ENCODE results near the gene KCNT1.

The KCNT1 gene

GRCh38 chr9:135769489-135770202 is 67.7 kb downstream of the KCNT1 start:
- no peak for DNase-seq

- DNase-seq, result no peak
Observed at GRCh38 chr9:135770203-135770535, 68.2 kb downstream of the KCNT1 start.

- no peak for DNase-seq
Observed at GRCh38 chr9:135770771-135771170, 68.8 kb downstream of the KCNT1 start.

- no peak for DNase-seq
Observed at GRCh38 chr9:135771401-135772051, 69.5 kb downstream of the KCNT1 start.

GRCh38 chr9:135772056-135772646 is 70.2 kb downstream of the KCNT1 start:
- DNase-seq, result no peak

GRCh38 chr9:135772702-135773493 is 70.9 kb downstream of the KCNT1 start:
- no peak for DNase-seq

GRCh38 chr9:135773530-135774238 is 71.7 kb downstream of the KCNT1 start:
- no peak for DNase-seq

GRCh38 chr9:135774239-135774747 is 72.3 kb downstream of the KCNT1 start:
- DNase-seq, result no peak

- no peak for DNase-seq
Observed at GRCh38 chr9:135774794-135775525, 73.0 kb downstream of the KCNT1 start.

GRCh38 chr9:135775911-135776310 is 73.9 kb downstream of the KCNT1 start:
- DNase-seq, result no peak

GRCh38 chr9:135776893-135777622 is 75.1 kb downstream of the KCNT1 start:
- no peak for DNase-seq

GRCh38 chr9:135777623-135778177 is 75.7 kb downstream of the KCNT1 start:
- no peak for DNase-seq

- DNase-seq, result no peak
Observed at GRCh38 chr9:135778421-135778820, 76.4 kb downstream of the KCNT1 start.

GRCh38 chr9:135779571-135779970 is 77.6 kb downstream of the KCNT1 start:
- DNase-seq, result no peak

- no peak for DNase-seq
Observed at GRCh38 chr9:135780086-135780485, 78.1 kb downstream of the KCNT1 start.

GRCh38 chr9:135780626-135781025 is 78.6 kb downstream of the KCNT1 start:
- DNase-seq, result no peak

- DNase-seq, result no peak
Observed at GRCh38 chr9:135782946-135783345, 81.0 kb downstream of the KCNT1 start.

- DNase-seq, result no peak
Observed at GRCh38 chr9:135783540-135784245, 81.7 kb downstream of the KCNT1 start.

GRCh38 chr9:135785013-135785575 is 83.1 kb downstream of the KCNT1 start:
- no peak for DNase-seq

GRCh38 chr9:135786146-135786690 is 84.2 kb downstream of the KCNT1 start:
- no peak for DNase-seq
